Measurements from ENCODE around the gene CRYGB. TPM values are rescaled to one million over a fixed set of nuclear protein-coding genes. Genes with fewer than 3 reads are reported as not detected.
A peak's percentile ranks its signal among the peaks of the same experiment; 100 is the strongest.

The CRYGB gene
- total RNA-seq, 1 experiment from 2014 or later: 0.87 TPM

DNA sequence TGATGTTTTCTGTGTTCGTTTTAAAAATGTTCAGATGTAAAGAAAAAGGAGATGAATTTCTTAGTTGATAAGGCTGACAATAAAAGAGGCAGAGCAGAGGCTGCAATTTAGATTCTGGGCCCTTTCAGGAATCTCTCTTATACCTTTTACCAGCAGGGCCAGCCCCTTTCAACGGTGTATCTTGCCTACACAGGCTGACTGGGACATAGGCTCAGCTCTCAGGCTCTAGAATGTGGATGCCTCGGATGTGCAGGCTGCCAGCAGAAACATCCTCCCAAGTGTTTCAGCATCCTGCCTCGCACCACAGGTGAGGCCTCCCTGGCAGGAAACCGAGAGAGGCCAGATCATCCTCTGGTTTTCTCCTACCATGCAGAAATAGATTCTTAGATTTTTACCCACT, 40.5 kb upstream of the CRYGB start:
- no peaks in the 10 kb centered on the region for H3K27me3 Mint-ChIP-seq (ENCODE audit: low read depth)
- H3K27ac Mint-ChIP-seq: no peak overlapping the region; the same call in 1 of the 2 replicates
- no peak overlapping the region for H3K4me3 Mint-ChIP-seq
- CTCF ChIA-PET: interaction anchor here (0.6 to 1.3 kb wide), 4 partner anchors 10 to 85 kb away, joined by 3 to 6 read pairs (median 4); partner anchors contain the start of gene IDH1
- DNase-seq (ENCODE audit: low spot score): no peak
- no peaks in the 10 kb centered on the region for H3K36me3 Mint-ChIP-seq
- H3K4me1 Mint-ChIP-seq: peaks cover 78% of the 10 kb centered on the region
- no peaks in the 10 kb centered on the region for H3K9me3 Mint-ChIP-seq
- TF ChIP-seq SMAD3 (CRISPR knock-in tag; IDR thresholded peaks at IDR 0.05; ENCODE audit: borderline replicate concordance): no peak
- TF ChIP-seq ETV6 (CRISPR knock-in tag; IDR thresholded peaks at IDR 0.05): no peak
- TF ChIP-seq, protein P1, sequence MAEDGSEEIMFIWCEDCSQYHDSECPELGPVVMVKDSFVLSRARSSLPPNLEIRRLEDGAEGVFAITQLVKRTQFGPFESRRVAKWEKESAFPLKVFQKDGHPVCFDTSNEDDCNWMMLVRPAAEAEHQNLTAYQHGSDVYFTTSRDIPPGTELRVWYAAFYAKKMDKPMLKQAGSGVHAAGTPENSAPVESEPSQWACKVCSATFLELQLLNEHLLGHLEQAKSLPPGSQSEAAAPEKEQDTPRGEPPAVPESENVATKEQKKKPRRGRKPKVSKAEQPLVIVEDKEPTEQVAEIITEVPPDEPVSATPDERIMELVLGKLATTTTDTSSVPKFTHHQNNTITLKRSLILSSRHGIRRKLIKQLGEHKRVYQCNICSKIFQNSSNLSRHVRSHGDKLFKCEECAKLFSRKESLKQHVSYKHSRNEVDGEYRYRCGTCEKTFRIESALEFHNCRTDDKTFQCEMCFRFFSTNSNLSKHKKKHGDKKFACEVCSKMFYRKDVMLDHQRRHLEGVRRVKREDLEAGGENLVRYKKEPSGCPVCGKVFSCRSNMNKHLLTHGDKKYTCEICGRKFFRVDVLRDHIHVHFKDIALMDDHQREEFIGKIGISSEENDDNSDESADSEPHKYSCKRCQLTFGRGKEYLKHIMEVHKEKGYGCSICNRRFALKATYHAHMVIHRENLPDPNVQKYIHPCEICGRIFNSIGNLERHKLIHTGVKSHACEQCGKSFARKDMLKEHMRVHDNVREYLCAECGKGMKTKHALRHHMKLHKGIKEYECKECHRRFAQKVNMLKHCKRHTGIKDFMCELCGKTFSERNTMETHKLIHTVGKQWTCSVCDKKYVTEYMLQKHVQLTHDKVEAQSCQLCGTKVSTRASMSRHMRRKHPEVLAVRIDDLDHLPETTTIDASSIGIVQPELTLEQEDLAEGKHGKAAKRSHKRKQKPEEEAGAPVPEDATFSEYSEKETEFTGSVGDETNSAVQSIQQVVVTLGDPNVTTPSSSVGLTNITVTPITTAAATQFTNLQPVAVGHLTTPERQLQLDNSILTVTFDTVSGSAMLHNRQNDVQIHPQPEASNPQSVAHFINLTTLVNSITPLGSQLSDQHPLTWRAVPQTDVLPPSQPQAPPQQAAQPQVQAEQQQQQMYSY (CRISPR knock-in tag; IDR thresholded peaks at IDR 0.05): no peak
- TF ChIP-seq, protein P2, sequence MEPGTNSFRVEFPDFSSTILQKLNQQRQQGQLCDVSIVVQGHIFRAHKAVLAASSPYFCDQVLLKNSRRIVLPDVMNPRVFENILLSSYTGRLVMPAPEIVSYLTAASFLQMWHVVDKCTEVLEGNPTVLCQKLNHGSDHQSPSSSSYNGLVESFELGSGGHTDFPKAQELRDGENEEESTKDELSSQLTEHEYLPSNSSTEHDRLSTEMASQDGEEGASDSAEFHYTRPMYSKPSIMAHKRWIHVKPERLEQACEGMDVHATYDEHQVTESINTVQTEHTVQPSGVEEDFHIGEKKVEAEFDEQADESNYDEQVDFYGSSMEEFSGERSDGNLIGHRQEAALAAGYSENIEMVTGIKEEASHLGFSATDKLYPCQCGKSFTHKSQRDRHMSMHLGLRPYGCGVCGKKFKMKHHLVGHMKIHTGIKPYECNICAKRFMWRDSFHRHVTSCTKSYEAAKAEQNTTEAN (CRISPR knock-in tag; IDR thresholded peaks at IDR 0.05): no peak
- TF ChIP-seq, protein P3, sequence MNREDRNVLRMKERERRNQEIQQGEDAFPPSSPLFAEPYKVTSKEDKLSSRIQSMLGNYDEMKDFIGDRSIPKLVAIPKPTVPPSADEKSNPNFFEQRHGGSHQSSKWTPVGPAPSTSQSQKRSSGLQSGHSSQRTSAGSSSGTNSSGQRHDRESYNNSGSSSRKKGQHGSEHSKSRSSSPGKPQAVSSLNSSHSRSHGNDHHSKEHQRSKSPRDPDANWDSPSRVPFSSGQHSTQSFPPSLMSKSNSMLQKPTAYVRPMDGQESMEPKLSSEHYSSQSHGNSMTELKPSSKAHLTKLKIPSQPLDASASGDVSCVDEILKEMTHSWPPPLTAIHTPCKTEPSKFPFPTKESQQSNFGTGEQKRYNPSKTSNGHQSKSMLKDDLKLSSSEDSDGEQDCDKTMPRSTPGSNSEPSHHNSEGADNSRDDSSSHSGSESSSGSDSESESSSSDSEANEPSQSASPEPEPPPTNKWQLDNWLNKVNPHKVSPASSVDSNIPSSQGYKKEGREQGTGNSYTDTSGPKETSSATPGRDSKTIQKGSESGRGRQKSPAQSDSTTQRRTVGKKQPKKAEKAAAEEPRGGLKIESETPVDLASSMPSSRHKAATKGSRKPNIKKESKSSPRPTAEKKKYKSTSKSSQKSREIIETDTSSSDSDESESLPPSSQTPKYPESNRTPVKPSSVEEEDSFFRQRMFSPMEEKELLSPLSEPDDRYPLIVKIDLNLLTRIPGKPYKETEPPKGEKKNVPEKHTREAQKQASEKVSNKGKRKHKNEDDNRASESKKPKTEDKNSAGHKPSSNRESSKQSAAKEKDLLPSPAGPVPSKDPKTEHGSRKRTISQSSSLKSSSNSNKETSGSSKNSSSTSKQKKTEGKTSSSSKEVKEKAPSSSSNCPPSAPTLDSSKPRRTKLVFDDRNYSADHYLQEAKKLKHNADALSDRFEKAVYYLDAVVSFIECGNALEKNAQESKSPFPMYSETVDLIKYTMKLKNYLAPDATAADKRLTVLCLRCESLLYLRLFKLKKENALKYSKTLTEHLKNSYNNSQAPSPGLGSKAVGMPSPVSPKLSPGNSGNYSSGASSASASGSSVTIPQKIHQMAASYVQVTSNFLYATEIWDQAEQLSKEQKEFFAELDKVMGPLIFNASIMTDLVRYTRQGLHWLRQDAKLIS (CRISPR knock-in tag; IDR thresholded peaks at IDR 0.05; ENCODE audit: borderline replicate concordance): no peak
- TF ChIP-seq JAZF1 (CRISPR knock-in tag; IDR thresholded peaks at IDR 0.05): no peak
- no peak for TF ChIP-seq CREB1 (CRISPR knock-in tag; IDR thresholded peaks at IDR 0.05)
- TF ChIP-seq, protein P4, sequence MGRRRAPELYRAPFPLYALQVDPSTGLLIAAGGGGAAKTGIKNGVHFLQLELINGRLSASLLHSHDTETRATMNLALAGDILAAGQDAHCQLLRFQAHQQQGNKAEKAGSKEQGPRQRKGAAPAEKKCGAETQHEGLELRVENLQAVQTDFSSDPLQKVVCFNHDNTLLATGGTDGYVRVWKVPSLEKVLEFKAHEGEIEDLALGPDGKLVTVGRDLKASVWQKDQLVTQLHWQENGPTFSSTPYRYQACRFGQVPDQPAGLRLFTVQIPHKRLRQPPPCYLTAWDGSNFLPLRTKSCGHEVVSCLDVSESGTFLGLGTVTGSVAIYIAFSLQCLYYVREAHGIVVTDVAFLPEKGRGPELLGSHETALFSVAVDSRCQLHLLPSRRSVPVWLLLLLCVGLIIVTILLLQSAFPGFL (CRISPR knock-in tag; IDR thresholded peaks at IDR 0.05; ENCODE audit: borderline replicate concordance): no peak
- TF ChIP-seq EMX1 (CRISPR knock-in tag; IDR thresholded peaks at IDR 0.05): no peak
- no peak for TF ChIP-seq CBFB (CRISPR knock-in tag; IDR thresholded peaks at IDR 0.05; ENCODE audit: low read depth)
- TF ChIP-seq GRHL2 (CRISPR knock-in tag; IDR thresholded peaks at IDR 0.05; ENCODE audit: insufficient replicate concordance, severe bottlenecking): no peak
- TF ChIP-seq, protein P5, sequence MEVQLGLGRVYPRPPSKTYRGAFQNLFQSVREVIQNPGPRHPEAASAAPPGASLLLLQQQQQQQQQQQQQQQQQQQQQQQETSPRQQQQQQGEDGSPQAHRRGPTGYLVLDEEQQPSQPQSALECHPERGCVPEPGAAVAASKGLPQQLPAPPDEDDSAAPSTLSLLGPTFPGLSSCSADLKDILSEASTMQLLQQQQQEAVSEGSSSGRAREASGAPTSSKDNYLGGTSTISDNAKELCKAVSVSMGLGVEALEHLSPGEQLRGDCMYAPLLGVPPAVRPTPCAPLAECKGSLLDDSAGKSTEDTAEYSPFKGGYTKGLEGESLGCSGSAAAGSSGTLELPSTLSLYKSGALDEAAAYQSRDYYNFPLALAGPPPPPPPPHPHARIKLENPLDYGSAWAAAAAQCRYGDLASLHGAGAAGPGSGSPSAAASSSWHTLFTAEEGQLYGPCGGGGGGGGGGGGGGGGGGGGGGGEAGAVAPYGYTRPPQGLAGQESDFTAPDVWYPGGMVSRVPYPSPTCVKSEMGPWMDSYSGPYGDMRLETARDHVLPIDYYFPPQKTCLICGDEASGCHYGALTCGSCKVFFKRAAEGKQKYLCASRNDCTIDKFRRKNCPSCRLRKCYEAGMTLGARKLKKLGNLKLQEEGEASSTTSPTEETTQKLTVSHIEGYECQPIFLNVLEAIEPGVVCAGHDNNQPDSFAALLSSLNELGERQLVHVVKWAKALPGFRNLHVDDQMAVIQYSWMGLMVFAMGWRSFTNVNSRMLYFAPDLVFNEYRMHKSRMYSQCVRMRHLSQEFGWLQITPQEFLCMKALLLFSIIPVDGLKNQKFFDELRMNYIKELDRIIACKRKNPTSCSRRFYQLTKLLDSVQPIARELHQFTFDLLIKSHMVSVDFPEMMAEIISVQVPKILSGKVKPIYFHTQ (CRISPR knock-in tag; IDR thresholded peaks at IDR 0.05): no peak
- TF ChIP-seq, protein P6, sequence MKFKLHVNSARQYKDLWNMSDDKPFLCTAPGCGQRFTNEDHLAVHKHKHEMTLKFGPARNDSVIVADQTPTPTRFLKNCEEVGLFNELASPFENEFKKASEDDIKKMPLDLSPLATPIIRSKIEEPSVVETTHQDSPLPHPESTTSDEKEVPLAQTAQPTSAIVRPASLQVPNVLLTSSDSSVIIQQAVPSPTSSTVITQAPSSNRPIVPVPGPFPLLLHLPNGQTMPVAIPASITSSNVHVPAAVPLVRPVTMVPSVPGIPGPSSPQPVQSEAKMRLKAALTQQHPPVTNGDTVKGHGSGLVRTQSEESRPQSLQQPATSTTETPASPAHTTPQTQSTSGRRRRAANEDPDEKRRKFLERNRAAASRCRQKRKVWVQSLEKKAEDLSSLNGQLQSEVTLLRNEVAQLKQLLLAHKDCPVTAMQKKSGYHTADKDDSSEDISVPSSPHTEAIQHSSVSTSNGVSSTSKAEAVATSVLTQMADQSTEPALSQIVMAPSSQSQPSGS (CRISPR knock-in tag; IDR thresholded peaks at IDR 0.05; ENCODE audit: borderline replicate concordance, low read depth): no peak
- TF ChIP-seq HMGA2 (CRISPR knock-in tag; IDR thresholded peaks at IDR 0.05): no peak
- no peak for TF ChIP-seq PRRX2 (CRISPR knock-in tag; IDR thresholded peaks at IDR 0.05)
- no peak for TF ChIP-seq FOXK1 (CRISPR knock-in tag; IDR thresholded peaks at IDR 0.05)
- TF ChIP-seq NFATC4 (CRISPR knock-in tag; IDR thresholded peaks at IDR 0.05): no peak
- POLR2A ChIA-PET: no interaction called here
- peak; percentile 53 for ATAC-seq
